Measurements from ENCODE around the gene PFN4.

DNA sequence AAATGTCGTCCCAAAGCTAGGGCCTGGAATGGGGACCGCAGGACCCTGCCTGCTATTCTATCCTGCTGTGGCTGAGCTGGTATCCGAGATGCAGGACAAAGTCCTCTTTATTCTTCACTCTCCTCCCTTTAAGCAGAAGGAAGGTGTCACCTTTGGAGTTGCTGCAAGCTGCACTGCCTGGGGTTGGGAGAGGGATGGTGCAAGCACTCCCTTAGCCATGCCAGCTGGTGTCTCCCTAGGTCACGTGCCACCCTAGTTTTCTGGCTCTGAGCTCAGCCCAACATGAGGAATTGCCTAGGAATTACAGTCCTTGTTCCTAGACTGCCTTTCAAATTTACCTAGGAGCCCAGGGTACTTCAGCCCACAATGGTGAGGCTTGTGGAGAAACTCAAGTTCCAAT is 30.3 kb upstream of the PFN4 start:
- TF ChIP-seq, protein P1, sequence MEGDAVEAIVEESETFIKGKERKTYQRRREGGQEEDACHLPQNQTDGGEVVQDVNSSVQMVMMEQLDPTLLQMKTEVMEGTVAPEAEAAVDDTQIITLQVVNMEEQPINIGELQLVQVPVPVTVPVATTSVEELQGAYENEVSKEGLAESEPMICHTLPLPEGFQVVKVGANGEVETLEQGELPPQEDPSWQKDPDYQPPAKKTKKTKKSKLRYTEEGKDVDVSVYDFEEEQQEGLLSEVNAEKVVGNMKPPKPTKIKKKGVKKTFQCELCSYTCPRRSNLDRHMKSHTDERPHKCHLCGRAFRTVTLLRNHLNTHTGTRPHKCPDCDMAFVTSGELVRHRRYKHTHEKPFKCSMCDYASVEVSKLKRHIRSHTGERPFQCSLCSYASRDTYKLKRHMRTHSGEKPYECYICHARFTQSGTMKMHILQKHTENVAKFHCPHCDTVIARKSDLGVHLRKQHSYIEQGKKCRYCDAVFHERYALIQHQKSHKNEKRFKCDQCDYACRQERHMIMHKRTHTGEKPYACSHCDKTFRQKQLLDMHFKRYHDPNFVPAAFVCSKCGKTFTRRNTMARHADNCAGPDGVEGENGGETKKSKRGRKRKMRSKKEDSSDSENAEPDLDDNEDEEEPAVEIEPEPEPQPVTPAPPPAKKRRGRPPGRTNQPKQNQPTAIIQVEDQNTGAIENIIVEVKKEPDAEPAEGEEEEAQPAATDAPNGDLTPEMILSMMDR (IDR thresholded peaks at IDR 0.05 in 4 of 5, conservative IDR thresholded peaks at IDR 0.05 in 1 of 5), result no peak
- no peak for TF ChIP-seq POLR2A (IDR thresholded peaks at IDR 0.05)
